Airway epithelial cell (primary cell): Measurements from ENCODE around the gene DISP3. TPM values are rescaled to one million over a fixed set of nuclear protein-coding genes. Genes with fewer than 3 reads are reported as not detected.

Experiments
- total RNA-seq: library from RNA; depleted of rRNA; stranded (reverse); fragments of >200 nt; gene quantifications from 2 replicates; pipeline ENCODE4 v1.2.3, GENCODE V29; 2015

The DISP3 gene, protein sequence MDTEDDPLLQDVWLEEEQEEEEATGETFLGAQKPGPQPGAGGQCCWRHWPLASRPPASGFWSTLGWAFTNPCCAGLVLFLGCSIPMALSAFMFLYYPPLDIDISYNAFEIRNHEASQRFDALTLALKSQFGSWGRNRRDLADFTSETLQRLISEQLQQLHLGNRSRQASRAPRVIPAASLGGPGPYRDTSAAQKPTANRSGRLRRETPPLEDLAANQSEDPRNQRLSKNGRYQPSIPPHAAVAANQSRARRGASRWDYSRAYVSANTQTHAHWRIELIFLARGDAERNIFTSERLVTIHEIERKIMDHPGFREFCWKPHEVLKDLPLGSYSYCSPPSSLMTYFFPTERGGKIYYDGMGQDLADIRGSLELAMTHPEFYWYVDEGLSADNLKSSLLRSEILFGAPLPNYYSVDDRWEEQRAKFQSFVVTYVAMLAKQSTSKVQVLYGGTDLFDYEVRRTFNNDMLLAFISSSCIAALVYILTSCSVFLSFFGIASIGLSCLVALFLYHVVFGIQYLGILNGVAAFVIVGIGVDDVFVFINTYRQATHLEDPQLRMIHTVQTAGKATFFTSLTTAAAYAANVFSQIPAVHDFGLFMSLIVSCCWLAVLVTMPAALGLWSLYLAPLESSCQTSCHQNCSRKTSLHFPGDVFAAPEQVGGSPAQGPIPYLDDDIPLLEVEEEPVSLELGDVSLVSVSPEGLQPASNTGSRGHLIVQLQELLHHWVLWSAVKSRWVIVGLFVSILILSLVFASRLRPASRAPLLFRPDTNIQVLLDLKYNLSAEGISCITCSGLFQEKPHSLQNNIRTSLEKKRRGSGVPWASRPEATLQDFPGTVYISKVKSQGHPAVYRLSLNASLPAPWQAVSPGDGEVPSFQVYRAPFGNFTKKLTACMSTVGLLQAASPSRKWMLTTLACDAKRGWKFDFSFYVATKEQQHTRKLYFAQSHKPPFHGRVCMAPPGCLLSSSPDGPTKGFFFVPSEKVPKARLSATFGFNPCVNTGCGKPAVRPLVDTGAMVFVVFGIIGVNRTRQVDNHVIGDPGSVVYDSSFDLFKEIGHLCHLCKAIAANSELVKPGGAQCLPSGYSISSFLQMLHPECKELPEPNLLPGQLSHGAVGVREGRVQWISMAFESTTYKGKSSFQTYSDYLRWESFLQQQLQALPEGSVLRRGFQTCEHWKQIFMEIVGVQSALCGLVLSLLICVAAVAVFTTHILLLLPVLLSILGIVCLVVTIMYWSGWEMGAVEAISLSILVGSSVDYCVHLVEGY (N-terminal part only)
- total RNA-seq, result 0.37 and 0.71 TPM in 2 replicates

GRCh38 chr1:11478571-11479374, at the start of gene DISP3:
Gene DISP3, plus strand, starts transcription at chr1:11479155. Its CDS starts 21,838 bp downstream, at chr1:11500993.

Other genes with a start within 250 kb of the DISP3 start
- gene MTOR, start 216.6 kb upstream of the DISP3 start, total RNA-seq, result 25.2 and 31.5 TPM in 2 replicates
- gene UBIAD1, start 206.0 kb upstream of the DISP3 start, total RNA-seq, result 4.5 and 7.2 TPM in 2 replicates
- gene FBXO2, start 175.3 kb downstream of the DISP3 start, total RNA-seq, result 21.9 and 37.3 TPM in 2 replicates
- 12.0 and 14.7 TPM in 2 replicates for gene FBXO44, start 175.7 kb downstream of the DISP3 start, total RNA-seq
- gene FBXO6, start 185.0 kb downstream of the DISP3 start, total RNA-seq, result 14.3 and 15.3 TPM in 2 replicates
- gene MAD2L2, start 202.0 kb downstream of the DISP3 start, total RNA-seq, result 56.6 and 58.2 TPM in 2 replicates
- gene DRAXIN, start 212.6 kb downstream of the DISP3 start, total RNA-seq, result 0.07 TPM in 1 of 2 replicates, not detected in the other